HCT116 (cell line): ENCODE measurements around the gene THRA. TPM values are rescaled to one million over a fixed set of nuclear protein-coding genes. Genes with fewer than 3 reads are reported as not detected.

ENCODE experiments used
- ATAC-seq: fragments of 200-7000 bp; cut with Tn5 transposase; 2 replicates; pipeline ENCODE4 v1.9.1; 2020; ENCODE audit warnings: mild to moderate bottlenecking, moderate library complexity
- BruUV-seq: library from RNA; stranded (reverse); fragments of 400-500 nt; replicated peaks from 2 replicates; lab custom pipeline; 2021; lab: Mats Ljungman, UMichigan
- CTCF ChIA-PET: fragments of 300-600 bp; sonication (Branson Sonifier 250); formaldehyde crosslinking; loops from one replicate; lab custom pipeline; 2021; ENCODE audit warnings: antibody characterized with exemption; lab: Charles Lee
- POLR2A ChIA-PET: fragments of 300-600, 350-600 bp; sonication (Branson Sonifier 250); formaldehyde crosslinking; loops from one replicate; lab custom pipeline; 2021; ENCODE audit warnings: antibody characterized with exemption; lab: Charles Lee
- RAD21 ChIA-PET, 2 experiments: fragments of 300-600 bp; sonication (Branson Sonifier 250); formaldehyde crosslinking; loops; one replicate each; lab custom pipeline; 2023; ENCODE audit warnings: low total read pairs in 2 of 2; ENCODE audit not compliant: uncharacterized antibody in 2 of 2, unreplicated experiment in 2 of 2, low non-redundant PET in 1 of 2; lab: Charles Lee
- DNase-seq: peaks from one replicate; pipeline ENCODE4 v3.0.0-alpha.2; 2010; ENCODE audit warnings: low read depth, low spot score
- H2AFZ ChIP-seq: fragments of 200-600 bp; shearing (Covaris generic), sonication (generic); 2 replicates; pipeline ENCODE4 v1.6.1; 2017; ENCODE audit warnings: low read depth, mixed run types, mixed read lengths, antibody characterized with exemption, low read length; ENCODE audit not compliant: poor library complexity, severe bottlenecking
- H3K27ac ChIP-seq: 2 replicates; pipeline ENCODE4 v1.5.1; 2012; ENCODE audit warnings: low read depth, low read length
- H3K27me3 ChIP-seq: fragments of 200-600 bp; sonication (generic); 2 replicates; pipeline ENCODE4 v1.6.1; 2016; ENCODE audit warnings: mixed run types, low read length, mixed read lengths; ENCODE audit not compliant: insufficient read depth
- H3K36me3 ChIP-seq, 2 experiments: fragments of 200-500 bp in 1 of 2; fragments of 200-600 bp in 1 of 2; sonication (Bioruptor generic) in 1 of 2; sonication (generic) in 1 of 2; 2 replicates each; pipeline versions ENCODE4 v1.5.1 to v1.6.1; 2014 to 2016; ENCODE audit warnings: low read length in 2 of 2, inconsistent platforms in 1 of 2, mixed read lengths in 1 of 2, mixed run types in 1 of 2; ENCODE audit not compliant: insufficient read depth in 2 of 2, control insufficient read depth in 1 of 2
- H3K4me1 ChIP-seq, 2 experiments: fragments of 200-600 bp in 1 of 2; sonication (generic) in 1 of 2; 2 replicates each; pipeline versions ENCODE4 v1.5.1 to v1.6.1; 2012 to 2017; ENCODE audit warnings: low read length in 2 of 2, inconsistent platforms in 1 of 2, mild to moderate bottlenecking in 1 of 2, mixed read lengths in 1 of 2, mixed run types in 1 of 2, moderate library complexity in 1 of 2; ENCODE audit not compliant: insufficient read depth in 2 of 2, control insufficient read depth in 1 of 2
- H3K4me2 ChIP-seq: fragments of 200-600 bp; sonication (generic); 2 replicates; pipeline ENCODE4 v1.6.1; 2017; ENCODE audit warnings: mixed run types, low read length, mixed read lengths
- H3K4me3 ChIP-seq, 2 experiments: fragments of 200-600 bp in 1 of 2; sonication (generic) in 1 of 2; replicated peaks in 1 of 2; 2 replicates each; pipeline ENCODE4 v1.5.1; 2011 to 2016; ENCODE audit warnings: low read length in 2 of 2, control low read depth in 1 of 2, low read depth in 1 of 2, mild to moderate bottlenecking in 1 of 2, mixed read lengths in 1 of 2, mixed run types in 1 of 2
- H3K79me2 ChIP-seq: fragments of 200-600 bp; sonication (generic); 2 replicates; pipeline ENCODE4 v1.6.1; 2017; ENCODE audit warnings: mild to moderate bottlenecking, mixed run types, low read length, moderate library complexity, mixed read lengths; ENCODE audit not compliant: insufficient read depth
- H3K9ac ChIP-seq: fragments of 200-600 bp; sonication (generic); 2 replicates; pipeline ENCODE4 v1.6.1; 2016; ENCODE audit warnings: low read length, mixed read lengths
- H3K9me2 ChIP-seq: fragments of 200-600 bp; sonication (generic), shearing (Covaris generic); 2 replicates; pipeline ENCODE4 v1.6.1; 2017; ENCODE audit warnings: mixed run types, mild to moderate bottlenecking, moderate library complexity; ENCODE audit not compliant: insufficient read depth
- H3K9me3 ChIP-seq, 2 experiments: fragments of 200-500 bp in 1 of 2; fragments of 200-600 bp in 1 of 2; sonication (Bioruptor generic) in 1 of 2; sonication (generic) in 1 of 2; 2 replicates each; pipeline ENCODE4 v1.6.1; 2014 to 2017; ENCODE audit warnings: low read length in 2 of 2, mixed read lengths in 2 of 2, inconsistent platforms in 1 of 2, low read depth in 1 of 2, mild to moderate bottlenecking in 1 of 2, mixed run types in 1 of 2, moderate library complexity in 1 of 2; ENCODE audit not compliant: control insufficient read depth in 1 of 2, insufficient read depth in 1 of 2
- H4K20me1 ChIP-seq: fragments of 200-600 bp; sonication (generic), shearing (Covaris generic); 2 replicates; pipeline ENCODE4 v1.6.1; 2017; ENCODE audit warnings: mixed run types, mild to moderate bottlenecking, moderate library complexity; ENCODE audit not compliant: insufficient read depth
- CBX3 ChIP-seq: IDR thresholded peaks from 2 replicates; pipeline ENCODE4 v1.6.1; 2012; ENCODE audit warnings: low read depth
- CEBPB ChIP-seq: IDR thresholded peaks from 2 replicates; pipeline ENCODE4 v1.6.1; 2012; ENCODE audit warnings: low read depth
- EGR1 ChIP-seq: IDR thresholded peaks from 2 replicates; pipeline ENCODE4 v1.6.1; 2012; ENCODE audit warnings: low read depth
- ELF1 ChIP-seq: IDR thresholded peaks from 2 replicates; pipeline ENCODE4 v1.6.1; 2012; ENCODE audit warnings: low read depth, borderline replicate concordance
- EZH2 ChIP-seq: fragments of 200-600 bp; sonication (generic); IDR thresholded peaks from 2 replicates; pipeline ENCODE4 v1.6.1; 2017; ENCODE audit warnings: antibody characterized with exemption, mixed run types
- EZH2phosphoT487 ChIP-seq: fragments of 200-600 bp; IDR thresholded peaks from 2 replicates; pipeline ENCODE4 v1.6.1; 2018; ENCODE audit warnings: antibody characterized with exemption, borderline replicate concordance
- FOSL1 ChIP-seq: IDR thresholded peaks from 2 replicates; pipeline ENCODE4 v1.6.1; 2012; ENCODE audit warnings: low read depth
- POLR2A ChIP-seq: IDR thresholded peaks from 2 replicates; pipeline ENCODE4 v1.7.0; 2011; ENCODE audit warnings: borderline replicate concordance; ENCODE audit not compliant: insufficient read depth, insufficient read length; ENCODE audit errors: extremely low read depth
- POLR2AphosphoS5 ChIP-seq: IDR thresholded peaks from 2 replicates; pipeline ENCODE4 v1.6.1; 2011; ENCODE audit warnings: mild to moderate bottlenecking, low read depth, low read length, moderate library complexity
- RAD21 ChIP-seq: IDR thresholded peaks from 2 replicates; pipeline ENCODE4 v1.6.1; 2012; ENCODE audit warnings: low read depth, mild to moderate bottlenecking
- SRF ChIP-seq: IDR thresholded peaks from 2 replicates; pipeline ENCODE4 v1.6.1; 2012; ENCODE audit warnings: low read depth
- TCF7L2 ChIP-seq: IDR thresholded peaks from 2 replicates; pipeline ENCODE4 v1.7.0; 2011; ENCODE audit warnings: borderline replicate concordance, inconsistent platforms; ENCODE audit not compliant: insufficient read depth, insufficient read length; ENCODE audit errors: extremely low read depth
- YY1 ChIP-seq: IDR thresholded peaks from 2 replicates; pipeline ENCODE4 v1.6.1; 2011; ENCODE audit warnings: low read length, low read depth, moderate library complexity, mild to moderate bottlenecking; ENCODE audit not compliant: insufficient replicate concordance; ENCODE audit errors: extremely low read depth
- ZFX ChIP-seq: fragments of 450-650 bp; IDR thresholded peaks from 2 replicates; pipeline ENCODE4 v1.6.1; 2017
- ZNF274 ChIP-seq: fragments of 200-500 bp; sonication (Bioruptor generic); IDR thresholded peaks from 2 replicates; pipeline ENCODE4 v1.6.1; 2014; ENCODE audit warnings: mild to moderate bottlenecking, low read depth, low read length, inconsistent platforms
- intact Hi-C: fragments of 100-400 bp; cut with micrococcal nuclease; formaldehyde crosslinking; loops from 2 replicates; pipeline ENCODE4 v1.10.0; 2022
- total RNA-seq: library from RNA; stranded (reverse); gene quantifications from one replicate; pipeline ENCODE4 v1.2.1, GENCODE V29; 2021; ENCODE audit not compliant: unreplicated experiment
- TF ChIP-seq, protein P1 (sequence below), 3 experiments: fragments of 200-600 bp in 1 of 3; sonication (generic) in 1 of 3; IDR thresholded peaks in 2 of 3; conservative IDR thresholded peaks in 1 of 3; 2 replicates each; pipeline ENCODE4 v1.5.1; 2012 to 2017; ENCODE audit warnings: low read depth in 2 of 3, low read length in 2 of 3, antibody characterized with exemption in 1 of 3, borderline replicate concordance in 1 of 3, control low read depth in 1 of 3, mild to moderate bottlenecking in 1 of 3, mixed read lengths in 1 of 3, mixed run types in 1 of 3, moderate library complexity in 1 of 3; ENCODE audit not compliant: insufficient read depth in 1 of 3
- TF ChIP-seq, protein P2 (sequence below): IDR thresholded peaks from 2 replicates; pipeline ENCODE4 v1.6.1; 2012

THRA gene
- total RNA-seq, 1 experiment from 2014 or later: 23.3 TPM

DNA sequence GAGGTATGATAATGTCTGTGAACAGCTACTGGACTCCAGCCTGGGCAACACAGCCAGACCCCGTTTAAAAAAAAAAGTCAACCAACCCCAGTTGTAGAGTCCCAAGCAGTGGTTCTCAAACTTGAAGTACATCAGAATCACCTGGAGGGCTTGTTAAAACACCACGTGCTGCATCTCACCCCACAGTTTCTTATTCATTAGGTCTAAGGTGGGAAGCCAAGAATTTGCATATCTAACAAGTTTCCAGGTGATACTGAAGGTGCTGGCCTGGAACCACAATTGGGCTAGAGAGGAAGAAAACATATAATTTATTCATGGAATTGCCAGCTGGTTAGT, 52.3 kb downstream of the THRA start:
- Histone ChIP-seq H3K4me2 (peak overlapping the region; percentile 75), H3K27ac (peak overlapping the region; percentile 71), H3K36me3 (no peaks in the 10 kb centered on the region), H3K9ac (no peak overlapping the region), H2AFZ (no peak overlapping the region), H3K4me3 (no peak overlapping the region), H3K79me2 (peaks cover 1% of the 10 kb centered on the region; the same call in 1 of the 2 replicates), H3K9me2 (no peaks in the 10 kb centered on the region), H3K27me3 (no peaks in the 10 kb centered on the region), H3K4me1 (peaks cover 47 to 53% of the 10 kb centered on the region in 2 experiments), H3K9me3 (no peaks in the 10 kb centered on the region), H4K20me1 (no peaks in the 10 kb centered on the region)
- no peak for TF ChIP-seq EGR1
- CTCF ChIA-PET: interaction anchor here (2.7 kb wide), 1 partner anchor 25 kb away, joined by 8 read pairs; the partner anchor contains the start of gene CASC3
- DNase-seq (no peak), ATAC-seq (no peak)
- intact Hi-C loops: no loop called here
- RAD21 ChIA-PET: no interaction called here
- BruUV-seq: no TSS peak
- POLR2A ChIA-PET: interaction anchor here (0.5 to 1.1 kb wide), 3 partner anchors 24 to 116 kb away, joined by 3 to 4 read pairs (median 3); no protein-coding TSS in a partner anchor

DNA sequence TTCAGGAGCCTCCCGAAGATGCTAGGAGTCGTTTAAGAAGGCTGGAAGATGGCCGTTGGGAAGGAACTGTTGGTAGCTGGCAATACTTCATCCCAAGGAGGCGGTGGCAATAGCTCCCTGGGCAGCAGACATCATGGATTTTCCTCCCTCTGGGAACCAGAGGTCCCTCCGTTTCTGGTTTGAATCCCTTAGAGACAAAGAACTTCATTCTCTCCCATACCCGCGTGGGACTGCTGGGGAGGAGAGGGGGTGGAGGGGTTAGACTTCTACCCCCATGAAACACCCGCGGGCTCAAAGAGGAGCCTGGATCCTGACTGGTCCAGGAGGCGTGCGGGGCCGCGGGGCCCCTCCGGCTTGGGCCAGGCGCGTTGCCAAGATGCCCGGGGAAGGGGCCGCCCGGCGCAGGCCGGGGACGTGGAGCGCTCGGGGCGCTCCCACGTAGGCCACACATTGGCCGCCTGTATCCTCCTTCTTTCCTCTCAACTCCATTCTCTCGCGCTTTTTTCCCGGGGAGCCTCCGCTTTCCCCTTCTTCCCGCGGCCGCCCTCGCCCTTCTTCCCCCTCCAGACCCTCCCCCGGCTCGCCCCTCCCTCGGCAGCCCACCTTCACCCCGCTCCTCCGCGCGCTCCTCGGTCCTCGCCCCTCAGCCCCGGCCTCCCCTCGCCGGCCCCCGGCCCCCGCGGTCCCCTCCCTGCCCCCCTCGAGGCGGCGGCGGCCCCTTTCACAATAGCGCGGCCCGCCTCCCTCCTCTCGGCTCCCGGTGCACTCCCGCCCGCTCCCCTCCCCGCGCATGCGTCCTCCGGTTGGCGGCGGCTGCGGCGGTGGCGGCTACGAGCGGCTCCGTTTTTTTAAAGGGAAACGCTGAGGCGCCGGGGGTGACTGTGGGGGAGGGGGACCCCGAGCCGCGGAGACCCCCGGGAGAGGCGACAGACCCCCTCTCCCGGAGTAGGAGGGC, 58.7 kb downstream of the THRA start, which contains the start of gene MSL1:
MSL1 (plus strand) TSS at position 791 of the 955 bp plus-strand sequence. CDS start 642 bp downstream, outside the sequence.
- Histone ChIP-seq H2AFZ (no peak within 1 kb of the TSS), H4K20me1 (no peaks in the 10 kb centered on the region), H3K4me1 (peaks cover 7 to 27% of the 10 kb centered on the region in 2 experiments; a peak in 3 of 4 replicates), H3K36me3 (peaks cover 4 to 15% of the 10 kb centered on the region in 2 experiments), H3K4me3 (peak within 1 kb of the TSS; percentile 70 to 86), H3K27me3 (no peaks in the 10 kb centered on the region), H3K9ac (peak within 1 kb of the TSS; percentile 93), H3K27ac (peak within 1 kb of the TSS; percentile 97), H3K79me2 (peaks cover 51% of the 10 kb centered on the region), H3K4me2 (peak within 1 kb of the TSS; percentile 86), H3K9me3 (no peaks in the 10 kb centered on the region), H3K9me2 (no peaks in the 10 kb centered on the region)
- ATAC-seq (peak; percentile 73), DNase-seq (no peak)
- RAD21 ChIA-PET: no interaction called here
- CTCF ChIA-PET: interaction anchor here (0.7 to 2.3 kb wide), 4 partner anchors 8 to 124 kb away, joined by 3 to 11 read pairs (median 4); no protein-coding TSS in a partner anchor
- POLR2A ChIA-PET: interaction anchor here (0.7 to 2.3 kb wide), 5 partner anchors 8 to 47 kb away, joined by 3 to 11 read pairs (median 4); partner anchors contain the start of gene CASC3
- no TSS peak for BruUV-seq
- intact Hi-C loops: no loop called here
- TF ChIP-seq, protein P1, sequence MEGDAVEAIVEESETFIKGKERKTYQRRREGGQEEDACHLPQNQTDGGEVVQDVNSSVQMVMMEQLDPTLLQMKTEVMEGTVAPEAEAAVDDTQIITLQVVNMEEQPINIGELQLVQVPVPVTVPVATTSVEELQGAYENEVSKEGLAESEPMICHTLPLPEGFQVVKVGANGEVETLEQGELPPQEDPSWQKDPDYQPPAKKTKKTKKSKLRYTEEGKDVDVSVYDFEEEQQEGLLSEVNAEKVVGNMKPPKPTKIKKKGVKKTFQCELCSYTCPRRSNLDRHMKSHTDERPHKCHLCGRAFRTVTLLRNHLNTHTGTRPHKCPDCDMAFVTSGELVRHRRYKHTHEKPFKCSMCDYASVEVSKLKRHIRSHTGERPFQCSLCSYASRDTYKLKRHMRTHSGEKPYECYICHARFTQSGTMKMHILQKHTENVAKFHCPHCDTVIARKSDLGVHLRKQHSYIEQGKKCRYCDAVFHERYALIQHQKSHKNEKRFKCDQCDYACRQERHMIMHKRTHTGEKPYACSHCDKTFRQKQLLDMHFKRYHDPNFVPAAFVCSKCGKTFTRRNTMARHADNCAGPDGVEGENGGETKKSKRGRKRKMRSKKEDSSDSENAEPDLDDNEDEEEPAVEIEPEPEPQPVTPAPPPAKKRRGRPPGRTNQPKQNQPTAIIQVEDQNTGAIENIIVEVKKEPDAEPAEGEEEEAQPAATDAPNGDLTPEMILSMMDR (IDR thresholded peaks at IDR 0.05 in 2 of 3, conservative IDR thresholded peaks at IDR 0.05 in 1 of 3; ENCODE audit: borderline replicate concordance in 1 of 3, insufficient read depth in 1 of 3, low read depth in 2 of 3, low read length in 2 of 3): no peak
- TF ChIP-seq ZNF274 (no peak), RAD21 (no peak), ELF1 (no peak), YY1 (no peak), EZH2 (no peak), TCF7L2 (peak; percentile 68), POLR2AphosphoS5 (peak; percentile 40; the same call in 1 of the 2 replicates), SRF (no peak), EZH2phosphoT487 (no peak), POLR2A (no peak), CBX3 (no peak), ZFX (peak; percentile 48; the same call in 1 of the 2 replicates), FOSL1 (no peak), EGR1 (no peak), CEBPB (no peak)
- TF ChIP-seq, protein P2, sequence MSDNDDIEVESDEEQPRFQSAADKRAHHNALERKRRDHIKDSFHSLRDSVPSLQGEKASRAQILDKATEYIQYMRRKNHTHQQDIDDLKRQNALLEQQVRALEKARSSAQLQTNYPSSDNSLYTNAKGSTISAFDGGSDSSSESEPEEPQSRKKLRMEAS: 0 out of 2 replicates have a peak, but pooled peaks have one; percentile 42
